SH-SY5Y (cell line): ENCODE results near the gene YEATS2.

ENCODE experiments used
- GATA2 ChIP-seq: IDR thresholded peaks from 2 replicates; pipeline ENCODE4 v1.6.1; 2011; ENCODE audit warnings: mild to moderate bottlenecking, low read depth, low read length
- GATA3 ChIP-seq: IDR thresholded peaks from 2 replicates; pipeline ENCODE4 v1.6.1; 2011; ENCODE audit warnings: low read depth, mild to moderate bottlenecking, low read length, moderate library complexity

DNA sequence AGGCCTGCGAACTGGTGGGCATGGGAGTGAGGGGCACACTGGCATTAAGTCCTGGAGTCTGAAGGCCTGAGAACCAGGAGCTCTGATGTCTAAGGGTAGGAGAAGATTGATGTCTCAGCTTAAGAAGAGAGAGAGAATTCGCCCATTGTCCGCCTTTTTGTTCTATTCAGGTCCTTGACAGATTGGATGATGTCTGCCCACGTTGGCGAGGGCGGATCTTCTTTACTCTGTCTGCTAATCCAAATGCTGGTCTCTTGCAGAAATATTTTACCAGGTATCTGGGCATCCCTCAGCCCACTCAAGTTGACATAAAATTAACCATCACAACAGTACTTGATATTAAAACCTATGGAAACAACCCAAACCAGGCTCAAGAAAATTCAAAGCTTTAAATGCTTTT, 83.6 kb downstream of the YEATS2 start:
- no peak for TF ChIP-seq GATA3
- TF ChIP-seq GATA2 = no peak
